Transverse colon (tissue), 3 donors: Measurements from ENCODE around the gene C1orf226.

Experiments used
- POLR2A ChIP-seq: fragments of 450-650 bp; IDR thresholded peaks from one replicate; pipeline ENCODE4 v1.6.1; 2016; ENCODE audit warnings: antibody characterized with exemption, mild to moderate bottlenecking, moderate library complexity
- TF ChIP-seq, protein P1 (sequence below), 5 experiments: fragments of 200-600 bp in 3 of 5; fragments of 450-650 bp in 2 of 5; sonication (generic) in 3 of 5; IDR thresholded peaks; 1 replicate in 2 of 5; 2 replicates in 3 of 5; pipeline ENCODE4 v1.5.1; 2016 to 2017; ENCODE audit warnings: antibody characterized with exemption in 5 of 5, inconsistent platforms in 3 of 5, mild to moderate bottlenecking in 2 of 5, moderate library complexity in 1 of 5

DNA sequence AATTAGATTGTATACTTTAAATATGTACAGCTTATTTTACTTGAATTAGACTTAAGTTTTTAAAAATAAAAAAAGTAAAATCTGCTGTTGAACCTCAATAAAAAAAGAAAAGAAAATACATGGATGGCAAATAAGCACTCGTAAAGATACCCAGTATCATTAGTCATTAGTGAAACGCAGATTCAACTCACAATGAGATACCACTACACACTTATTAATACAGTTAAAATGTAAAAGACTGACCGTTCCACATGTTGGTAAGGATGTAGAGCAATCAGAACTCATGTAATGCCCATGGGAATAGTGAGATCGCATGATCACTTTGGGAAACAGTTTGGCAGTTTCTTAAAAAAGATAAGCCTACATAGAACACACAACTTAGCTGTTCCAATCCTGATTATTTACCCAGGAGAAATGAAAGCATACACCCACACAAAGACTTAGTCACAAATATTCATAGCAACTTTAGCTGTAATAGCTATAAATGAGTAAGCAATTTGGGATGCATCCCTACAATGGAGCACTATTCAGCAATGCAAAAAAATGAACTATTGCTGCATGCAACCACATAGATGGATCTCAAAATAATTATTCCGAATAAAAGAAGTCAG is 23.1 kb downstream of the C1orf226 start:
- TF ChIP-seq, protein P1, sequence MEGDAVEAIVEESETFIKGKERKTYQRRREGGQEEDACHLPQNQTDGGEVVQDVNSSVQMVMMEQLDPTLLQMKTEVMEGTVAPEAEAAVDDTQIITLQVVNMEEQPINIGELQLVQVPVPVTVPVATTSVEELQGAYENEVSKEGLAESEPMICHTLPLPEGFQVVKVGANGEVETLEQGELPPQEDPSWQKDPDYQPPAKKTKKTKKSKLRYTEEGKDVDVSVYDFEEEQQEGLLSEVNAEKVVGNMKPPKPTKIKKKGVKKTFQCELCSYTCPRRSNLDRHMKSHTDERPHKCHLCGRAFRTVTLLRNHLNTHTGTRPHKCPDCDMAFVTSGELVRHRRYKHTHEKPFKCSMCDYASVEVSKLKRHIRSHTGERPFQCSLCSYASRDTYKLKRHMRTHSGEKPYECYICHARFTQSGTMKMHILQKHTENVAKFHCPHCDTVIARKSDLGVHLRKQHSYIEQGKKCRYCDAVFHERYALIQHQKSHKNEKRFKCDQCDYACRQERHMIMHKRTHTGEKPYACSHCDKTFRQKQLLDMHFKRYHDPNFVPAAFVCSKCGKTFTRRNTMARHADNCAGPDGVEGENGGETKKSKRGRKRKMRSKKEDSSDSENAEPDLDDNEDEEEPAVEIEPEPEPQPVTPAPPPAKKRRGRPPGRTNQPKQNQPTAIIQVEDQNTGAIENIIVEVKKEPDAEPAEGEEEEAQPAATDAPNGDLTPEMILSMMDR (IDR thresholded peaks at IDR 0.05), result no peak
- no peak for TF ChIP-seq POLR2A
